Mesenteric fat pad (tissue), 1 donor: ENCODE measurements around the gene BPIFB6. TPM values are rescaled to one million over a fixed set of nuclear protein-coding genes. Genes with fewer than 3 reads are reported as not detected.

ENCODE experiments used
- DNase-seq: peaks from one replicate; pipeline ENCODE4 v3.0.0-alpha.2; 2020; ENCODE audit warnings: low spot score
- total RNA-seq: library from RNA; stranded (reverse); fragmentation: NEBNext Ultra II Directional; extraction: Animal tissue kit (Norgen Biotek cat#: 25700); gene quantifications from one replicate; pipeline ENCODE4 v1.2.1, GENCODE V29; 2021
- donor health status: DM: yes; HTN: yes; CAD: no.

The BPIFB6 gene
- total RNA-seq, 1 donor from 2014 or later, result not detected

DNA sequence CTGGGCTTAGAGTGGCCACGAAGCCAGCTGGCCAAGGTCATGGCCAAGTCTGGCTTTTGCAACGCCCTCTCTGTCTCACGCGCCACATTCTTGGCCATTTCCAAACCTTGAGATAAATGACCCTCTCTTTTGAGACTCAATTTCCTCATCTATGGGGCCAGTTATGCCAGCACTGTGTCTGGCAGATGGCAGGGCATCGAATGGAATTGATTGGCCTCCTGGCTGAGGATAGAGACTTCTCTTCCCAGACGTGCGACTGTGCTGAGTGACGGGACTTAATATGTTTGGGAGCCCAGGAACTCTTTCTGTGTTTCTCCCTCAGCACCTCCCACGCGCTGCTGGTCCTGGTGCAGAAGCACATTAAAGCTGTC, 16.3 kb upstream of the BPIFB6 start:
- no peak for DNase-seq

DNA sequence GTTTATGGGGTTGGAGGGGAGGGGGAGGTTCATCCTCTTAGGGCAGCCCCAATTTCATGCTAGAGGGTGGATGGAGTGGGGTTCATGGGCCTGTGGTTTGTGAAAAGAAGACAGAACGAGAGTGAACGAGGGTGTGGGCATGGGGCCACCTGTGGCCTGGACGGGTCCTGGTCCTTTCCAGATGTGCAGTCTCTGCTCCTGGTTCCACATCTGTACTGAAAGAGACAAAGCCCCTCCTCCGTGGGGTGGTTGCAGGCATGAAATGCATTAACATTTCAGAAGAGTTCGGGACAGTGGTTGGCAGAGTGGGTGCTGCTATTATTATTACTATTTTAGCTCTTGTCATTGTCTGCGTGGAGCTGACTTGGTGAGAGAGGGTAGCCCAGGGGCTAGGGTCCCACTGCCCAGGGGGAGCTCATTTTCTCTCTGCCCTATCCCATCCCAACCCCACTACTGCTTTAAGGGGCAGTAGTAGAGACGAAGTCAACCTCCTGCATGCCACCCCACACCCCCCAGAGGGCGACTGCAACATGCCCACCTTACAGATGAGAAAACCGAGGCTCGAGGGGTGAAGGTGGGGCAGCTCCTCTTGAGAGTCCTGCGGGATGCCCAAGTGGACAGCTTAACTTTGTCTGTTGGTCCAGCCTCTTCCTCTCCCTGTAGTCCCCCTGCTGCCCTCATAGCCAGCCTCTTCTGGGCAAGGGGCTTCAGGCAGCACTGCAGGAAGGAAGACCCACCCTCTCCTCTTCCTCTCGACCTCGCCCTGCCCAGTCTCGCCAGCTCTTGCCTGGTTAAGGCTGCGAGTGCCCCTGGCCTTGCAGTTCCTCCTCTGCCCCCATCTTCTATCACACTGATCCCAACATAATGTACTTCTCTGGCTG, 15.5 kb upstream of the BPIFB6 start:
- no peak for DNase-seq

DNA sequence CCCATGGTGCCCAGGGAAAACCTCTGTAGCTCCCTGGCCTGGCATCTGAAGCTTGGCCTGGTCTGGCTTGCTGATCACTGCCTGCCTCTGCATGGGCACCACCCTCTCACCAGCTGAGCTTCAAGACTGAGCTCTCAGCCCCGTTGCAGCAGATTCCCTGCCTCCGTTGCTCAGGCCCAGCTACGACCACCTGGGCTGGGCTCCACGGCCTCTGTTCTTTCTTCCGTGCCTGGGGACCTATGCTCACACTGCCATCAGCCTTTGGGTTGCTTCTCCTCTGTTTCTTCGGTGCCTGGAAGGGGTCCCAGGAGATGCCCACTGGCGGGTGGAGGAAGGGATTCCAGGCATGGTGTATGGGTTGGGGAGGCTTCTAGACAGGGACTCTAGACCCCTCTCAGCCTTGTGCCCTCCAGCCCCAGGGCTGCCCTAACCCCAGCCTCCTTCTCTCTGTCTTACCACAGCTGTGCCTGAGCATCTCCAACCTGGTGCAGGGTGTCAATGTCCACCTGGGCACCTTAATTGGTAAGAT, 14.8 kb upstream of the BPIFB6 start:
- no peak for DNase-seq

DNA sequence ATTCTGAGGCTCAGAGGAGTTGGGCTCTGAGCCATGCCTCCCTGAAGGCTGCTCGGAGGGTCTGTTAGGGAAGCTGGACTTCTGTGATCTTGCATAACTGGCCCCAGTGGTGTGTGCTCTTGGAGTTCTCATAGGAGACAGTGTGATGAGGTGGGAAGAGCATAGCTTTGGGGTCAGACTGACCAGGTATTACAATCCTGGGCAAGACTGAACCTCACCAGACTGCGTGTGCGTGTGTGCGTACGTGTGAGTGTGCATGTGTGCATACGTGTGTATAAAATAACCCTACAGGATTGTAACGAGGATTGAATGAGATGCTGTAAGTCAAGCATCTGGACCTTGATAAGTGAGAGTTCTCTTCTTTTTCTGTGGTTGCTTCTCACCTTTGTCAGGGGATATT, 13.9 kb upstream of the BPIFB6 start:
- no peak for DNase-seq

DNA sequence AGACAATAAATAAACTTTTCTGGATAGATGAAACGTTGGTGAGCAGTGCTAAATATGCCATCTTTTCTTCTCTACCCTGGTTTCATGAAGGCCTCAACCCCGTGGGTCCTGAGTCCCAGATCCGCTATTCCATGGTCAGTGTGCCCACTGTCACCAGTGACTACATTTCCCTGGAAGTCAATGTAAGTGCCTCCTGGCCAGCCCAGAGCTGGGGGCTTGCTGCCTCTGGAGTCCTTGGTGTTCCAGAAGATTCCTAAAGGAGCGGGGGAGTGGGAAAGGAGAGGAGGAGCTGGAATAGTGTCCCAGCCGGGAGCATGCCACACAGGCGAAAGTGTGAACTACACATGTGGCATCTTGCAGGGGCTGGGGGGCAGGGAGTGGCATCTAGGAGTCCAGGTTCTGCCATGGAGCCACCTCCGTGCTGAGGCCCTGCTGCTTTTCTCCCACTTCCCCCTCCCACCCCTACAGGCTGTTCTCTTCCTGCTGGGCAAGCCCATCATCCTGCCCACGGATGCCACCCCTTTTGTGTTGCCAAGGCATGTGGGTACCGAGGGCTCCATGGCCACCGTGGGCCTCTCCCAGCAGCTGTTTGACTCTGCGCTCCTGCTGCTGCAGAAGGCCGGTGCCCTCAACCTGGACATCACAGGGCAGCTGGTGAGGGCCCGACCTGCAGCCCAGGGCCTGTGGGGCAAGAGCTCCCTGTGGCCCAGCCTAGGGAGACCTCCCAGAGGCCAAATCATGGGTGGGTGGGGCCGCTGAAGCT, 13.1 kb upstream of the BPIFB6 start:
- DNase-seq, result no peak

DNA sequence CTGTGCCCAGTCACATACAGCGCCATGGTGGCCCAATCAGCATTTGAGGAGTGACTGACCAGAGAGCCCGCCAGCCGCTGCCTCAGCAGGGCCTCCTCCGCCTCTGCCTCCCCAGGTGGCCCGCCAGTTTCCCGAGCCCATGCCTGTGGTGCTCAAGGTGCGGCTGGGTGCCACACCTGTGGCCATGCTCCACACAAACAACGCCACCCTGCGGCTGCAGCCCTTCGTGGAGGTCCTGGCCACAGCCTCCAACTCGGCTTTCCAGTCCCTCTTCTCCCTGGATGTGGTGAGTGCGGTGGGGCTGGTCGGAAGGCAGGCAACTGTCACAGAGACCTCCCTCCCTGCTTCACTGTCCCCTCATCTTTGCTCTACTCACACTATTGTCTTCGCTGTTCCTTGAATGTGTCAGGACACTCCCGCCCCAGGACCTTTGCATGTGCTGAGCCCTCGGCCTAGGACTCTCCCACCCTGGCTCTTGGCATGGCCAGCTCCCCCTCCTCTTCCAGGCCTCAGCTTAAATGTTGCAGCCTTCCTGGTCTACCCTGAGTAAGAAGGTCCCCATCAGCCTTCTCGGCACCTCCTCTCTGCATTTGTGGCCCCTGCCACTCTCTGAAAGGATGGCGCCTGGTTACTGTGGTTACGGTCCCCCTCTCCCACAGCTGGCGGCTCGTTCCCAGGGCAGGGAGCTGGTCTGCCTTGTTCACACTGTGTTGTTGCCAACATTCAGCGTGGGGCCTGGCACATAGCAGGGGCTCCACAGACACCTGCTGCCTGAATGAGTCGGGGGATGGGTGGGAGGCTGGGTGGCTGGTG, 11.8 kb upstream of the BPIFB6 start:
- DNase-seq, result no peak

DNA sequence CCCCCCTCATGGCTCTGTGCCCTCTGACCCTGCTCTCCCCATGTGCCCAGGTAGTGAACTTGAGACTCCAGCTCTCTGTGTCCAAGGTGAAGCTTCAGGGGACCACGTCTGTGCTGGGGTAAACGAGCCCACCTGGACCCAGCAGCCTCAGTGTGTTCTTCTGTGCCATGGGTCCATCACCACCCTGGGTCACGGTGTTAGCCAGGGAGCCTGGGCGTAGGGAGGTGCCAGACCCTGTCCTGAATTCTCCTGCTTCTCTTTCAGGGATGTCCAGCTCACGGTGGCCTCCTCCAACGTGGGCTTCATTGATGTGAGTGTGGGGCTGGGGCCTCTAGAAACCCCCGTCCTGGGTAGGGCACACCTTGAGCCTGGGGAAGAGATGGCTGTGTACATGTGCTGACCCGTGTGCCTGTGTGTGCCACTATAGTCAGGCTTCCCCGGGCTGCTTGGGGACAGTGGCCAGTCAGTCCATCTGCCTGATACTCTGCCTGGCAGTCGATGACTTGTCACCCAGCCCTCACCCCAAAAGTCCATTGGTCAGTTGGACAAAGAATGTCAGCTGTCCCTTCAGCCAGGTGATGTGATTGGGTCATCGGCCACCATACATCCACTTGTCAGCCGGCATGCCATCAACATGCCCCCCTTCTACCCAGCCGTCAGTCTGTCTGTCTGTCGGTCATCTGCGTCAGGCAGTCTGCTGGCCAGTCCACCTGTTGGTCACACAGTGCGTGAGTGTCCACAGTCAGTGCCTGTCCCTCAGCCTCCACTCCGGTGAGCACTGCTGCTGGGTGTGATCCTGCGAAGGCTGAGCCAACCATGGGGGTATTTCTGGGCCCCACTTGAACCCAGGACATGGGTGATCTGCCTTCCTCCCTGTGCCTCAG, 10.9 kb upstream of the BPIFB6 start:
- no peak for DNase-seq

DNA sequence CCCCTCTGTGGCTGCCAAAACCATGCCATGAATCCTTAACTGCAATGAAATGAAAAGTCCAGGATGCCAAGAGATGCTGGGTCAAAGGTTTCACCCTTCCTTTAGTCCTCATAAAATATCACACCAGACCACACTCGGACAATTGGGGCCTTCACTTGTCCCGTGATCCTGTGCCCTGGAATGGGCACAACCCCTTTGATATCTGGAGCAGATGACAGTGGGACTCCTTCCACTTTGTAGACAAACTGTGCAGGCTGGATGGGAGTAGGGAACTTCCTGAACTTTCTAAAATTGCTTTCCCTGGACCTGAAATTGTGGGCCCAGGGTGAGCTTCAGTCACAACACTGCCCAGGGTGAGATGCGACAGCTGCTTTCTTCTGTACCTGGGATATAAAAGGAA, 9.6 kb upstream of the BPIFB6 start:
- no peak for DNase-seq

DNA sequence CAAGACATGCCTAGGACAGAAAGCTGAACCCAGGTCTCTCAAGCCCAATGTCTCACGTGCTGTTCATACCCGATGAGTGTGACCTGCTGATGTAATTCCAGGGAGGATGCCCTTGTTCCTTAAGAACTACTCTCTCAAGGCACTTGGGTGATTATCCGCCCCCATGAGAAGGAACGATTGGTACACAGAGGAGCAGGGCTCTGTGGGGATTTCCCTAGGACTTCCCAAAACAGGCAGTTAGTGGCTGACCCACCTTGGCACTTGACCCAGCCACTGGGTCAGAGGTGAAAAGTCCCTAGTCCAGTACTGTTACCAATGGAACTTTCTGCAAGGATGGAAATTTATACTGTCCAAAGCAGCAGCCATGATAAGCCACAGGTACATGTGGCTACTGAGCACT, 9.2 kb upstream of the BPIFB6 start:
- DNase-seq, result no peak

DNA sequence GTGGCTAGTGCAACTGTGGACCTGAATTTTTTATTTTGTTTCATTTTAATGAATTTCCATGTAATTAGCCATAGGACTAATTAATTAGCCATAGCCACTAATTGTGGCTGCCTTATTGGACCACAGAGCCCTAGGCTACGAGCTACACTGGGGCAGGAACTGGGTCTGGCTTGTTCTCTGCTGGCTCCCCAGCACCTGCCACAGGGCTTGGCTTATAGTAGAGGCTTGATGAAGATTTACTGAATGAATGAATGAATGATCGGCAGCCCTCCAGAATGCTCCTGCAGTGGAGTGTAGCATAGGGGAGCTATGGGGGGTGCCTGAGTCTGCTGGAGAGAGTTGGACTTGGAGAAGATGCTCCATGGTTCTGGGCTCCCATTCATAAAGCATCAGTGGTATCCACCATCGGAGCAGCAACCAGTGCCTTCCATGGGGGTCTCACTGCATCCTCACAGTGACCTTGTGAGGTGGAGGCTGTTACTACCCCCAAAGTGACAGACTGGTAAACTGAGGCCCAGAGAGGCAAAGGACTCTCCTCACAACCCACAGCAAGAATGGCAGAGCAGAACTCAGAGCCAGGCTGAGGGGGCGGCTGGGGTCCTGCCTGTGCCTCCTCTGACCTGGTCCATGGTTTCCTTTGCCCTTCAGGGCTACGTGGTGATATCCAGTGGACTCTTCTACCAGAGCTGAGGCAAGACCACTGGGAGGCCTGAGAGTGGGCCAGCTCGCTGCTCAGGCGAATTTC, 8.6 kb upstream of the BPIFB6 start:
- no peak for DNase-seq

DNA sequence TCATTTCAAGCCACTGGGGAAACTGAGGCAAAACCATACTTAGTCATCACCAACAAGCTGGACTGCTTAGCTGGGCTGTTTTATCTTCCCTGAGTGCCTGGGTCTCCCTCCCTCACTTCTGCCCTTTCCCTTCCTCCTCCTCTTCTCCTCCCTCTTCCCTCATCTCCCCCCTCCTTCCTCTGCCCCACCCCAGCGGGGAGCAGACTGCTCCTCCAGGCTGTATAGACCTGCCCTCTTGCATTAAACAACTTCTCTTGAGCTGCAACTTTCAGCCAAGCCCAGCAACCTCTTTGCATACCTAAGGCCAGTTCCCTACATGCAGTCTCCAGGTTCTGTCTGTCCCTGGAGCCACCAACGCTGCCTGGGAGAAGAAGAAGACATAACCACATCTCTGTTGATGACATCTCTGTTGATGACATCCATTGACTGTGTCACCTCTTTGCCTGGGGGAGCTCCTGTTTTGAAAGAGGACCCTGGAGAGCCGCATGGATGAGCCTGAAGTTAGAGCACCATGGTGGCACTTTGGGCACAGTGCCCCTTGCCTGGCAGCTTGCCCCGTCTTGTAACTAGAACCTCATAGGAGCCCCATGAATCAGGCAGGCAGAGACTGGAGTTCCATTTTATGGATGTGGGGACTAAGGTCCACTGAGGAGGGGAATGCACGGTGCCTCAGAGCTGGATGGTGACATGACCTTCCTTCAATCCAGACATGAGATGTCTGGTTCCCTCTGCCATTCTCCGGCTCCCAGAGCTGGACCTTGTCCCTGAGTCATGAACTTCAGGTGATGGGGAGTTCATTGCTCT, 7.8 kb upstream of the BPIFB6 start:
- DNase-seq, result no peak

DNA sequence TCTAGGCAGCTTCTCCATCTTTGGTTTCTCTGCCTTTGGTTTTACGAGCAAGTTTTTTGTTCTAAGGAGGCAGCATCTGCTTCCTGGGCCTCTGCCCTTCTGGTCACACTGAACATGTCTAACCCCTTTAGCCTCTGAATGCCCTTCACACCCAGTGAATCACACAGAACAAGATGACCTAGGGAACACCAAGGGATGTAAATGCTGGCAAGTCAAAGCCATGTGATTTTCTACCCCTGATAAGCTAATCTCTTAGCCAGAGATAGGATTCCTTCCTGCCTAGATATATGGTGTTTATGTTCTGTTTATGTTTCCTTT, 7.2 kb upstream of the BPIFB6 start:
- no peak for DNase-seq

DNA sequence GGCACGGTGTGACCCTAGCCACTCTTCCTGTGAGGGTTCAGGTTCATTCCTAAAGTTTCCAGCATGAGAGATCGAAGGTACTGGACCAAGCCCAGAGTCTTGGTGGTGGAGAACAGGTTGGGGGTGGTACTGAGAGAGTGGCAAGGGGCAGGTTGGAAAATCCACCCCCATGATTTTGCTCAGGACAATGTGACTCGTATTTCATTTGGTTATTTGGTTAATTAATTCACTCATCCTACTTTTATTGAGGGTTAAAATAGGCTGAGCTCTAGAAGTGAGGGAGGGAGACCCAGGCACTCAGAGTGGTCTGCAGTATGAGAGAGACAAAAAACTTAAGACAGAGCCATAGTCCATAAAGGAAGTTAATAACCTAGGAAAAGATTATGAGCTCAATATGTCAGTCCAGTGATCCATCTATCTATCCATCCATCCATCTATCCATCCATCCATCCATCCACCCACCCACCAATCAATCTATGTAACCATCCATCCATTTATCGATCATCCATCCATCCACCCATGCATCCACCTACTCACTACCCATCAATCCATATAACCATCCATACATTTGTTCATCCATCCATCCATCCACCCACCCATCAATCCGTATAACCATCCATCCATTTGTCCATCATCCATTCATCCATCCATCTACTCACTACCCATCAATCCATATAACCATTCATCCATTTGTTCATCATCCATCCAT, 6.7 kb upstream of the BPIFB6 start:
- no peak for DNase-seq

DNA sequence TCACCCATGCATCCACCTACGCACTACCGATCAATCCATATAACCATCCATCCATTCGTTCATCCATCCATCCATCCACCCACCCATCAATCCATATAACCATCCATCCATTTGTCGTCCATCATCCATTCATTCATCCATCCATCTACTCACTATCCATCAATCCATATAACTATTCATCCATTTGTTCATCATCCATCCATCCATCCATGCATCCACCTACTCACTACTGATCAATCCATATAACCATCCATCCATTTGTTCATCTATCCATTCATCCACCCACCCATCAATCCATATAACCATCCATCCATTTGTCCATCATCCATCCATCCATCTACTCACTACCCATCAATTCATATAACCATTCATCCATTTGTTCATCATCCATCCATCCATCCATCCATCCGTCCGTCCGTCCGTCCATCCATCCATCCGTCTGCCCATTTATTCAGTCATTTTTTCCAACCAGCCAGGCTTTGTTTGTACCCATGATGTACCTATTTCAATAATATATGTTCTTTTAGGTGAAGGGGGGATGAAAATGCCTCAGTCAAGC, 6.1 kb upstream of the BPIFB6 start:
- DNase-seq, result no peak

DNA sequence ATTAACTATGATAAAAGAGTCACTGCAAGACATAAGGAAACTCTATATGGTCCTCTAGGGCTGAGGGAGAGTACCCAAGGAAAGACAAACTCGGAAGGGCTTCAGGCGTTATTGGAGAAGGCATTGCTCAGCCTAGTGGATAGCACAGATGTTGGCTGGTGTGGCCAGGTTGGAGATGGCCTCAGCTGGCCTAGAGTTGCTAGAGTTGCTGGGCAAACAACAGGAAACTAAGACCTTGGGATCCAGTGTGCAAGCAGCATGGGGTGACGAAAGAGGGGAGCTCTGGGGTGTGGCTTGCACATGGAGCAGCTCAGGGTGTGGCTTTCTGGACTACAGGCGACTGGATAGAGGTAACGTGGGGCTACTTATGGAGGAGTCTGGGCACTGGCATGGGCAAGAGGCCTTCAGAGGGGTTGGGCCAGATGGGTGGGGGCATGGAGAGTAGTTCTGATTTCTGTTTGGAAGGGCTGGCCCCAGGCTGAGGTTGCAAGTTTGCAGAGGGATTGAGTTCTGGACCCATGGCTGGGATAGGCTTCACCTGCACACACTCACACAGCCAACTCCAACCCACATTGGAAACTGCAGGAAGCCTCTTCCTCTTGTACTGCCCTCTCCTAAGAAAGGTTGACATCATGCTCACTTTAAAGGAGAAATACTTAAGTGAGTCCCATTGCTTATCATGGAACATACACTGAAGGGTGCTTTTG, 5.2 kb upstream of the BPIFB6 start:
- no peak for DNase-seq

DNA sequence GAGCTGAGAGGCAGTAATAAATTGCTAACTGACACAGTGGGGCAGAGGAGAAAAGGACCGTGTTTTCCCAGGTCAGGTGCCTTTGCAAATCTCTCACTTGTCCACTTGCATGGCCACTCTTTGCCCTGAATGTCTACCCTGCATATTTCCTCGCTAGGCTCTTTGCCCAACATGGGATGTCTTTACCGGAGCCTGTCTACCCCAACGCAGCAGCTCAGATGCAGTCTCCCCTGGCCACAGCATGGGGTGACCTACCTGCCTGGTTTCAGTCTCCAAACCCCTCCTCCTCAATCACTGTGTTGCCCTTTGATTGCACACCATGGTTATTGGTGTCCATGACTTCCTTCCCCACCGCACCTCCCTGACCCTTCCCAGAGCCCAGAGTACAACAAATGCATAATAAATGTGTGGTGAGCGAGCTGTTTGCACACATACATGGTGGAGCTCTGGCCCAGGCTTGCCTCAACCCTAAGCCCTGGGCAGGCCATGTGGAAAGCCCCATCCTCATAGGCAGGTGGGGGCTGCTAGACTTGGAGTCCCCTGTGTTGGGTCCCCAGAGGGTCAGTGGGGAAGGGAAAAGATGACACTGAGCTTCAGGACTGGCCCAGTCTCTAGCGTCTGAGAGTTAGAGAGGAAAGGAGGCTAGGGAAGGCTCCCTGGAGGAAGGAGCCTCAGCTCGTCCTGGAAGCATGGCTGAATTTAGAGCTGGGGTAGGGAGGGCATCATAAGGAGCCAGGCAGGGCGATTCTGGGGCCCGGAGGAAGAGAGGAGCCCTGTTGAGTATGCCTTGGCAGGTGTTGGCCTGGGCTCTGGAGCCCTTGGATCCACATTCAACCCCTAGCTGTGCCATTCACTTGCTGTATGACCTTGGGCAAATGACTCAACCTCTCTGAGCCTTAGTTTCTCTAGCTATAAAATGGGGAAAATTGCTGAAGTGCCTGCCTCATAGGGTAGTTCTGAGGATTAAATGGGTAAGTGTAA, 4.4 kb upstream of the BPIFB6 start:
- DNase-seq, result no peak
